GM18526 (cell line): ENCODE results near the gene PARVB.

ENCODE experiments used
- POLR2A ChIP-seq: IDR thresholded peaks from 3 replicates; pipeline ENCODE4 v1.6.1; 2011; ENCODE audit not compliant: insufficient read length; ENCODE audit errors: extremely low read depth

The PARVB gene

DNA sequence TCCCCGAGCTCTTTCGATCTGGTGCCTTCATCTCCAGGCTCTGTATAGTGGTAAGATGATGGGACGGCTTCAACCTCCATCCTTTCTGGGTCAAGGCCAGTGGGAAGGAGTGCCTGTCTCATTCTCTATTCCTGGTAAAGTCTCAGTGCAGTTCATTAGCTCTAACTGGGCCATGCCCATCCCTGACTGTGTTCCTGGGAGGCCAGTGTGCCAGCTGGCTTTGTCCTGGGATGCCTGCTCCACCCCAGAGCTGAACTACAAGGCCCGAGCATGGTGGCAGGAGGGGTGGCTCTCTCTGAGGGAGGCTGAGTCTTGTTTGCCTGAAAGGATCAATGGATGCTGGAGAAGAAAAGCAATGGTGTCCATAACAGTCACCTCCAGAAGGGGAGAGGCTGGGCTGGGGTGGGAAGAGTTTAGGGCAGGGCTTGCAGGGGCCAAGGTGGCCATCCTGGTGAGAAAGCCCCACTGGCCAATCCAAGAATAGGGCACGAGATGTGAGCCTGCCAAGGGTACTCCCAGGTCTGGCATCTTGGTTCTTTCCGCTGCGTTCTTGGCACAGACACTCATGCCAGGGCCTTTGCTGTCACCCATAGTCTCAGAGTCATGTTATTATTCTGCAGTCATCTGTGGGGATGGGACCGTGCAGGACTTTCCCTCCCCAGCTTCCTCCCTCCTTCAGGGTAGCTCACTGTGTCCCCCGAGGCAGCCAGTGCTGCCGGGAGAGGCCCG is 60.1 kb downstream of the PARVB start:
- TF ChIP-seq POLR2A: no peak

DNA sequence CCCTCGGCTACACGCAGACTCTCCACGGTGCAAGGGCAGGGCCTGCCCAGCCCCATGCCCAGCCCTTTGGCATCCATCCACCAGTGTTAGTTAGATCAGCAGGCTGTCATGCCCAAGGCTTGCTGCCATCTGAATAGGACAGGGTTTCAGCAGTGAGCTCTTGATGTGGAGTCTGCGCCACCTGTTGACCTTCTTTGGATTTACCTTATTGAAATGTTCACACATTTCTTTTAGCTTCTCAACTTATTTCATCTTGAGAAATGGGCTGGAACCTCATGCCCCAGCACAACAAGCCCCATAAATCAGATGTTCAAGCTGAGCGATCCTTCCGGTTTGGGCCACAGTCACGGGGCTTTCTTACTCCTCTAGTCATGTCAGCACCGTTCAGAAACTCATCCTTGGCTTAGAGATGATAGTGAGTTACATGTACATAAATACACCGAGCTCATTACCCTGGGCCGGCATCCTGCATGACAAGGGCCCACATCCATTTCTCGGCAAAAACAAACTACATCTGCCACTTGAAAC is 61.7 kb downstream of the PARVB start:
- no peak for TF ChIP-seq POLR2A

DNA sequence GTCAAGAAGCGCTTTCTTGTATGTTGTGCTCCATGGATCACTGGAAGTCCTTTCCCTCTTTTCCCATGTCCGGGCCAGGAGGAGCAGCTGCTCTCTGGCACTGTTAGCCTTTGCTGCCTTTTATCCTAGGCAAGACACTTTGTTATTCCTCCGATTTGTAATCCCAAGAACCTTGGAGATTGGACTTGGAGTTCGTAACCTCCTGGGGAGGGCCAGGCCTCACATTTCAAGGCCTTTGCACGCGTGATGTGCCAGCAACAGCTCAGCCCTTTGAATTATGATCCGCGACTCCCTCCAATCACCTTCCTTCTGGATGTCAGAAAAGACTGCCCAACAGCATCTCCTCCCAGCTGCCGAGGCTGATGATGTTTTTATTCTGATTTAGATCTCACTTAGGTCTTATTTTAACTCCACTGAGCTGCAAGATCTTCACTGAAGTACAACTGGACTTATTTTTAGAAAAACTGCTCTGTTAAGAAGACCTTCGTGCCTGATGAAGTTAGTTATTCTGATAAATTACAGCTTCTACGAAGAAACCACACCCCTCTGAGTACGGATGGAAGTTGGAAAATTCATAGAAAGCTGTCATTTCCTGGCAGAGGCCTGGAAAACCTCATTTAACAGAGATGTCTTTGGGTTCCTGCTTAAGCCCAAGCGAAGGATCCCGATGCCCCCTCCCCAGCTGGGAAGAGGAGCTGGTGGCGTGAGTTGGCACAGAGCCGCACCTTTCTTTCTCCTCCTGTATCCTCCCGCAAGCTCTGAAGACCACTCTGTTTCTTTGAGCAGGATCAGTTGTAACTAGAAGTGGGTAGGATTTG is 62.4 kb downstream of the PARVB start:
- no peak for TF ChIP-seq POLR2A

DNA sequence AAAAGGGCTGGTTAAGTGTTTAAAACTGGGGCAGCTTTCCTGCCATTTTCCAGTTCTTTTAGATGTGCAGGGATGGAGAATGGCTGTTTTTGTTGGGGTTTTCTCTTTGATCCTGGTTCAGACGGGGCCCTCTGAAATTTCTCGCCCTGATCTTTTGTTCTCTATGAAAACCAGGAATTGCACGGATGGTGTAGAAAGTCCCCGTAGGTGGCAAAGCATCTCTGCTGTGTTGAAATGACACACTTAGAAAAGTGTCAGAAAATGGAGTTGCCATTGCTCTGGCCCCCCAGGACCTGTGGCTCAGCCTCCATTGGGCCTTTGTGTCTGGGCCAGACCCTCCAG is 63.0 kb downstream of the PARVB start:
- TF ChIP-seq POLR2A: no peak

DNA sequence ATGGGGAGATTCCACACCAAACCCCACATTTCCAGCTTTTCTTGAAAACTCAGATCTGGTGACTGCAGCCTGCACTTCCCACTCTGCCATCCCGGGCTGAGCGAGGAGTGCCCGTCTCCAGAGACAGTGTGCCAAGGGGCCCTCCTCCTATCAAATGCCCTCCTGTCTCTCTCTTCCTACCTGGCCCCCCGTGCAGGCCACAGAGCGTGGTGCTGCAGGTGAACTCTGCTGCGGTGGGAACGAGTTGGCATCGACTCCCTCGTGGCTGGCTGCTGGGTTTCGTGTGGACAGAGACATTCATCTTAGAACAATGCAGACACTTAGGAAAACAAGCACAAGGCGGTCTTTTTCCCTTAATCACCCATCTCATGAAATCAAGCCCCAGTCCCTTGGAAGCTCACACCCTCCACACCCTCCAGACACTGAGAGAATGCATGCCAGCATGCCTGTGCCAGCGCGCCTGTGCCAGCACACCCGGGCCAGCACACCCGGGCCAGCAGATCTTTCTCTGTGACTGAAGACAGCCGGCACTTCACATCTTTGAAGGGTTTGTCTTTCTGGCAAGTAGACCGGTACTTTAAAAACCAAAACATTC is 65.0 kb downstream of the PARVB start:
- TF ChIP-seq POLR2A: no peak

DNA sequence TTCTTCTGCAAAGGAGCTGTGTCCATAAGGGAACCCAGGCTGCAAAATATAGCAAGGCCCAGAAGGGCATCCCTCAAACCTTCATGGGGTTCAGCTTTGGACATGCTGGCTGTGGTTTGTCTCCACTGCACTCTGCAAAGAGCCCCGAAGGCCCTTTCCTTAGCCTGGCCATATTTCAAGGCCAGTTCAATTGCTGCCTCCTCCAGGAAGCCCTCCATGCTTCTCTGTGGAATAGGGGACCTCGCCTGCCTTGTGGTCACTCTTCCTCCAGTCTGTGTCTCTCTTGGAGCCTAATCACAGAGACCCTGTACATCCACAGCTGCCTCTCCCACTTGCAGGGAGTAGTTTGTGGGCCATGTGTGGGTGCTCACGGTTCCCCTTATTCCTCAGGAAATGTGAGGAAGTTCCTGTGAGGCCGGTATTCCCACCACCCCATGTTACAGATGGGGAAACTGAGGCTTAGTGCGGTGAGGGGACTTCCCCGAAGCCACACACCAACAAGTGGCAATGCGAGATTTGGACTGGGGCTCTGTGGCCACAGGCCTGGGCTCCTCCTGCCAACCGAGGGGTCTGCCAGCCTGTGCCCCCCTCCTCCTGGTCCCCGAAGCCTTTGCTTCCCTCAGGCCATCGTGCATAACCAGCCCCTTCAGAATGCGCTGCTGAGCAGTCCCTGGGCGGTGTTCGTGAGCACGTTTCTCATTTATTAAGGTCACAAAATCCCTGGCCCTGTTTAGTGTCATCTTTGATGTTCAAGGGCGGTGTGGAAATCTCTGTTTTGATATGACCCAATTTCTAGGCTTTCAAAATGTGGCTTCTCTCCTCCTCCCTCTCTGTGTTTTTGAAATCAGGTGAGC is 65.8 kb downstream of the PARVB start:
- TF ChIP-seq POLR2A: no peak

DNA sequence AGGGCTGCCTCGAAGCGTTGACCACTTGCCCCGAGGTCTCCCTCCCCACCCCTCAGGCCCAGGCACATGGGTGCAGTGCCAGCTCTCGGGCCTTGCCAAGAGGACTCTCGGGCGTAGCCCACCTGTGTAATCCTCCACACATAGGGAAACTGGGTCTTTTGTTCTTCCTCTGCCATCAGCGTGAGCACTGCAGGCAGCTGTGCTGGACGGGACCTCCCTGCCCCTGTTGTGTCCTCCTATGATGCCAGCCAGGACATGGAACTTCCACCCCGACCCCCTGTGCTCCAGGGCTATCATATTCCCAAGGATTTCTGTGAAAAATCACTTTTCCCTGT is 66.4 kb downstream of the PARVB start:
- TF ChIP-seq POLR2A: no peak

DNA sequence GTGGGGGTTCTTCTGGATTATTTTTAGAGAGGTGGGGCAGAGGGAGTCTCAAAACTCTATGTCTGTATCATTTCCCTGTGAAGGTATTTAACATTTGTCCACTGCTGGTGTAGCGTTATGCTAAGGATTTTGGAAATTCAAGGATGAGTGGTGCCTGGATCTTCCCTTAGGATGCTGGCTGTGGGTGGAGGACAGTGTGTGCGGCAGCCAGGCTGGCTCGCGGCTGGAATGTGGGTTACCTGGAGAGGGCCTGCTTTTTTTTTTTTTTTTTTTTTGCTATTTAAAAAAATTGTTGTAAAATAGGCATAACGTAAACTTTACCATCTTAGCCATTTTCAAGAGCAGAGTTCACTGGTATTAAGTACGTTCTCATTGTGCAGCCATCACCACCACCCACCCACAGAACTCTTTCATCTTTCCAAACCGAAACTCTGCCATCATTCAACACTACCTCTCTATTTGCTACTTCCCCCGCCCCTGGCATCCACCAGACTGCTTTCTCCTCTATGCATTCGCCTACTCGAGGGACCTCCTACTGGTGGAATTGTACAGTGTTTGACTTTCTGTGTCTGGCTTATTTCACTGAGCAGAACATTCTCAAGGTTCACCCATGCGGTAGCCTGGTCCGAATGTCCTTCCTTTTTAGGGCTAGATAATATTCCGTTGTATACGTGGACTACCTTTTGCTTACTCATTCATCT is 67.1 kb downstream of the PARVB start:
- no peak for TF ChIP-seq POLR2A

DNA sequence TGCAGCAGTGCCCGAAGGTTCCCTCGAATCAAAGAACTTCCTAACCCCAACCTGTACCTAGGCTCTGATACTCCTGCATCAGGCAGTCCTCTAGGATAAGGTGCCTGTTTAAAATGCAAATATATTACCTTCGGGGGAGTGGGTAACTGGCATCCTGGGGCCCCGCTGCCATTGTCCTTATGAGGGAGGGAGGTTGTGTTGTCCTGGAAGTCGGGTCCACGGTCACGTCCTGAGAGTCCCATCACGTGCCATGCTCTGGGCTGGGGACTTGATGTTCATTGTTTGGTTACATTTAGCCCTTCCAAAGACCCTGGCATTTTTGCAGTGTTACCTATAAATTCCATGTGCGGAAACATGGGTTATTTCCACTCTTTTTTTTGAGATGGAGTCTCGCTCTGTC is 67.6 kb downstream of the PARVB start:
- no peak for TF ChIP-seq POLR2A

DNA sequence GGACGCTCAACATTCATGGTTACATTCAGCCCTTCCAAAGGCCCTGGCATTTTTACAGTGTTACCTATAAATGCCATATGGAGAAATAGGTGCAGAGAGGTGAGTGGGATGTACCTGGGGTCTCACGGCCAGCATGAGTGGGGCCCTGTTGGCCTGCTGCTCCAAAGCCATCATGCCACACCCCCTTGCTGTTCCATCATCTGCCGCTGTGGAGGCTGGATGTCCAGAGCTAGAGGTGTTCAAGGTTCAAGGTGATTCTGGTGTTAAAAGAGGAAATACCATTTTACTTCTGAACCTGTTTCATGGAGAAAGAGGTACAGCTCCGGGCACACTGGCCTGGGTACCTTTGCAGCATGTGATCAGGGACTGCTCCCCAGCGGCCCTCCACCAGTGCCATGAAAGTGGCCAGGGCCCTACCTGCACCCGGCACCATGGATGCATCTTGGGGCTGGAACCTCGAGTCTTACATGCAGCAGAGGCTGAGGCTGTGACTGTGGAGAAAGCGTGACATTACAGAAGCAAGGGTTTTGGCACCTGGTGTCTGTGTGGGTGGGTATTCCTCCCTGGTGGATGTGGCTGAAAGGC is 68.6 kb downstream of the PARVB start:
- TF ChIP-seq POLR2A: no peak

DNA sequence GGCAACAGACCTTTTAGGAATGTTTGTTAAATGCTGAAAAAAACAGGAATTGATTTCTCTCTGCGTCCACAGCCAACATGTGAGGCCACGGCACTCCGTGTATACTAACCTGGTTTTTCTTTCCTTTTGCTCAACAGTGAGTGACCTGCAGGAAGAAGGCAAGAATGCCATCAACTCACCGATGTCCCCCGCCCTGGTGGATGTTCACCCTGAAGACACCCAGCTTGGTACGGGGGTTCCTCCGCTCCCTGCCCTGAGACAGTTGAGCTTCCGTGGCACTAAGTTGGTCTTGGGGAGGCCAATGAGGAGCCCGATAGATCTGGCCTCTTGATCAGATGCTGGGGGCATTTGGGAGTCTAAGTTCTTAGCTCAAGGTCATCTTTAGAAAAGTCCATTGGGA is 69.7 kb downstream of the PARVB start:
- TF ChIP-seq POLR2A: no peak

DNA sequence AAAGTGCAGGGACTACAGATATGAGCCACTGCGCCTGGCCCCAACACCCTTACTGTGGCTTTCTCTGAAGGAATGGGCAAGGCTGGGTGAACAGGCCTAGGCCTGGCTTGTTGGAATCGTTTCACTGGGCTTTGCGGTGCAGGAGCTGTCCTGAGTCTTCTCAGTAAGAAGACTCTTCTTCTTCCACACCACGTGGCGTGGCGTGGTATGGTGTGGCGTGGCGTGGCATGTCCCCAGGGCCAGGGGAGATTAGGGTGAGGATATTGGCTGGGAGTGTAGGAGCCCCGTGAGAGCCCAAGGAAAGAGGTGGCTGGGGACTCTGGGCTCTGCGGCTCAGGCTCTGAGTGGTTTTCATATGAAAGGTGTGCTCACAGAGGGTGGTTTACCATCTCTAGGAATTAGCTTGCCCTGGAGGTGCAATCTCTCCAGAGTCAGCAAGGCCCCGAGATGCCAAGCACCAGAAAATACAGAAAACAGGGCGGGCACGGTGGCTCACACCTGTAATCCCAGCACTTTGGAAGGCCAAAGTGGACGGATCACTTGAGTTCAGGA is 70.7 kb downstream of the PARVB start:
- no peak for TF ChIP-seq POLR2A

DNA sequence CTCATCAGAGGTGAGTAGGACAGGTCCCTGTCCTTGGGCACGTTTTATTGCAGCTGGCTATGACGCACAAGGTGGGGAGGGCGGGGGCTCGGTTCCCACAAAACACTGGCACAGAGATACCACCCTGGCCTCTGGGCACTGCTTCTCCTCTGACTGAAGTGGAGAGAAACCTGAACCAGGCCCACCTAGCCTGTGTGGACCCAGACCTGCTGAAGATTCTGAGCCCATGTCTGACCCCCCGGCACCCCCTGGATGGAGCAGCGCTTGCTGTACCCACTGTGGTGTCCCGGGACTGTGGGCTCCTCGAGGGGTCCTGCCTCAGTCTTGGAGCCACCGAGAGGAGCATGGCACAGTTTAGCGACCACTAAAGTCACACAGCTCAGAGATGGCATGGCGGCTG is 72.6 kb downstream of the PARVB start:
- TF ChIP-seq POLR2A: no peak
